Endothelial cell of umbilical vein (primary cell): ENCODE measurements around the gene SHFL. TPM values are rescaled to one million over a fixed set of nuclear protein-coding genes. Genes with fewer than 3 reads are reported as not detected.

ENCODE experiments used
- BruUV-seq: library from RNA; stranded (reverse); fragments of 400-500 nt; replicated peaks from 2 replicates; lab custom pipeline; 2021; lab: Mats Ljungman, UMichigan
- CTCF ChIA-PET: fragments of 300-600, 350-600 bp; sonication (Branson Sonifier 250); formaldehyde crosslinking; loops from one replicate; lab custom pipeline; 2021; ENCODE audit warnings: antibody characterized with exemption, inconsistent platforms; lab: Charles Lee
- POLR2A ChIA-PET: fragments of 300-600, 350-600 bp; sonication (Branson Sonifier 250); formaldehyde crosslinking; loops from one replicate; lab custom pipeline; 2021; ENCODE audit warnings: antibody characterized with exemption, inconsistent platforms; lab: Charles Lee
- DNase-seq: peaks from one replicate; pipeline ENCODE4 v3.0.0-alpha.2; 2011; ENCODE audit warnings: low read depth, low spot score
- FAIRE-seq: peaks from 2 replicates; lab custom pipeline; 2011; peaks lifted over from hg19 to GRCh38; lab: Jason Lieb, UNC
- H2AFZ ChIP-seq: 2 replicates; pipeline ENCODE4 v1.6.0; 2012; ENCODE audit warnings: low read depth, low read length, control low read depth, inconsistent platforms
- H3K27ac ChIP-seq: 2 replicates; pipeline ENCODE4 v1.5.1; 2011; ENCODE audit warnings: low read depth, mild to moderate bottlenecking, control low read depth, low read length, moderate library complexity; ENCODE audit not compliant: insufficient read depth
- H3K27me3 ChIP-seq, 2 experiments: 2 replicates each; pipeline versions ENCODE4 v1.6.0 to v1.6.1; 2011; ENCODE audit warnings: low read length in 2 of 2, mixed read lengths in 1 of 2; ENCODE audit not compliant: control insufficient read depth in 2 of 2, insufficient read depth in 2 of 2
- H3K36me3 ChIP-seq, 2 experiments: 2 replicates in 1 of 2; 3 replicates in 1 of 2; pipeline ENCODE4 v1.5.1; 2011; ENCODE audit warnings: low read length in 2 of 2, mild to moderate bottlenecking in 1 of 2, moderate library complexity in 1 of 2; ENCODE audit not compliant: control insufficient read depth in 2 of 2, insufficient read depth in 2 of 2; ENCODE audit errors: extremely low read depth in 1 of 2
- H3K4me1 ChIP-seq: 3 replicates; pipeline ENCODE4 v1.5.1; 2011; ENCODE audit warnings: mild to moderate bottlenecking, low read length; ENCODE audit not compliant: control insufficient read depth, insufficient read depth; ENCODE audit errors: extremely low read depth
- H3K4me2 ChIP-seq: 2 replicates; pipeline ENCODE4 v1.6.1; 2011; ENCODE audit warnings: low read length, control low read depth, mixed read lengths; ENCODE audit not compliant: insufficient read depth
- H3K4me3 ChIP-seq, 3 experiments: fragments of 200-600 bp in 1 of 3; sonication (generic), shearing (Covaris generic) in 1 of 3; replicated peaks in 1 of 3; 2 replicates each; pipeline ENCODE4 v1.5.1; 2011 to 2016; ENCODE audit warnings: control low read depth in 3 of 3, low read length in 3 of 3, mild to moderate bottlenecking in 2 of 3, inconsistent platforms in 1 of 3, low read depth in 1 of 3, moderate library complexity in 1 of 3; ENCODE audit not compliant: insufficient read depth in 1 of 3
- H3K79me2 ChIP-seq: 2 replicates; pipeline ENCODE4 v1.6.0; 2012; ENCODE audit warnings: low read length, inconsistent platforms; ENCODE audit not compliant: control insufficient read depth, insufficient read depth
- H3K9ac ChIP-seq: replicated peaks from 2 replicates; pipeline ENCODE3; 2011; ENCODE audit warnings: low read length, control low read depth; ENCODE audit not compliant: insufficient read depth; ENCODE audit errors: extremely low read depth
- H3K9me1 ChIP-seq: replicated peaks from 3 replicates; pipeline ENCODE4 v1.6.0; 2011; ENCODE audit warnings: mild to moderate bottlenecking, low read length; ENCODE audit not compliant: control insufficient read depth, insufficient read depth; ENCODE audit errors: extremely low read depth
- H3K9me3 ChIP-seq: replicated peaks from 2 replicates; pipeline ENCODE4 v1.5.1; 2012; ENCODE audit warnings: low read length, inconsistent platforms; ENCODE audit not compliant: control insufficient read depth, insufficient read depth
- H4K20me1 ChIP-seq: replicated peaks from 2 replicates; pipeline ENCODE3; 2011; ENCODE audit warnings: mild to moderate bottlenecking, low read length; ENCODE audit not compliant: control insufficient read depth, insufficient read depth; ENCODE audit errors: extremely low read depth
- EZH2 ChIP-seq: IDR thresholded peaks from 2 replicates; pipeline ENCODE4 v1.6.1; 2012; ENCODE audit warnings: borderline replicate concordance, low read depth, mild to moderate bottlenecking, moderate library complexity, low read length, inconsistent platforms; ENCODE audit not compliant: severe bottlenecking
- FOS ChIP-seq: IDR thresholded peaks from 2 replicates; pipeline ENCODE4 v1.6.1; 2011; ENCODE audit warnings: mild to moderate bottlenecking, low read length, moderate library complexity, borderline replicate concordance; ENCODE audit not compliant: insufficient read depth
- GATA2 ChIP-seq: IDR thresholded peaks from 2 replicates; pipeline ENCODE4 v1.7.0; 2011; ENCODE audit warnings: low read depth, mild to moderate bottlenecking, moderate library complexity, mixed read lengths, low read length; ENCODE audit not compliant: insufficient read length, insufficient read depth
- JUN ChIP-seq: IDR thresholded peaks from 2 replicates; pipeline ENCODE4 v1.6.1; 2011; ENCODE audit warnings: borderline replicate concordance, low read depth; ENCODE audit not compliant: insufficient read length, insufficient read depth
- MYC ChIP-seq: IDR thresholded peaks from one replicate; pipeline ENCODE4 v1.6.1; 2011; ENCODE audit warnings: mild to moderate bottlenecking, low read depth, low read length
- POLR2A ChIP-seq: IDR thresholded peaks from 2 replicates; pipeline ENCODE4 v1.6.1; 2012; ENCODE audit warnings: low read depth, mild to moderate bottlenecking, control low read depth, low read length
- POLR2AphosphoS5 ChIP-seq: IDR thresholded peaks from 2 replicates; pipeline ENCODE4 v1.6.1; 2012; ENCODE audit warnings: low read depth, mild to moderate bottlenecking, control low read depth, low read length, moderate library complexity; ENCODE audit not compliant: insufficient read depth
- dilution Hi-C: fragments of 300-500 bp; cut with MboI; formaldehyde crosslinking; loops from one replicate; pipeline ENCODE4 v1.15.0; 2019; ENCODE audit warnings: low sequenced_read_pairs; ENCODE audit not compliant: extremely low pct_ligation_motif_present
- intact Hi-C: fragments of 100-400 bp; cut with micrococcal nuclease; formaldehyde crosslinking; loops from one replicate; pipeline ENCODE4 v1.10.0; 2022
- polyA plus RNA-seq, 4 experiments: library from polyadenylated mRNA; depleted of rRNA in 3 of 4; stranded (reverse) in 3 of 4; unstranded in 1 of 4; fragments of >200 nt; gene quantifications; 2 replicates each; pipeline versions ENCODE4 v1.2.1 to v1.2.3, GENCODE V29; 2011 to 2012; ENCODE audit warnings: missing spikeins in 1 of 4
- total RNA-seq: library from RNA; stranded (reverse); gene quantifications from 2 replicates; pipeline ENCODE4 v1.2.3, GENCODE V29; 2021
- TF ChIP-seq, protein P1 (sequence below): IDR thresholded peaks from 2 replicates; pipeline ENCODE4 v1.6.1; 2011; ENCODE audit not compliant: insufficient read depth, insufficient read length
- TF ChIP-seq, protein P2 (sequence below), 2 donors: IDR thresholded peaks; 1 replicate in 1 of 2; 2 replicates in 1 of 2; pipeline ENCODE4 v1.5.1; 2011; ENCODE audit warnings: low read length in 2 of 2, mild to moderate bottlenecking in 2 of 2, moderate library complexity in 2 of 2, control low read depth in 1 of 2, inconsistent platforms in 1 of 2, low read depth in 1 of 2; ENCODE audit not compliant: insufficient read depth in 1 of 2; ENCODE audit errors: extremely low read depth in 1 of 2

Gene SHFL
- total and polyA plus RNA-seq, 2 donors (not counting 3 experiments of a cell fraction or from before 2014, with no cell fraction given) = 34.4 to 36.9 TPM

DNA sequence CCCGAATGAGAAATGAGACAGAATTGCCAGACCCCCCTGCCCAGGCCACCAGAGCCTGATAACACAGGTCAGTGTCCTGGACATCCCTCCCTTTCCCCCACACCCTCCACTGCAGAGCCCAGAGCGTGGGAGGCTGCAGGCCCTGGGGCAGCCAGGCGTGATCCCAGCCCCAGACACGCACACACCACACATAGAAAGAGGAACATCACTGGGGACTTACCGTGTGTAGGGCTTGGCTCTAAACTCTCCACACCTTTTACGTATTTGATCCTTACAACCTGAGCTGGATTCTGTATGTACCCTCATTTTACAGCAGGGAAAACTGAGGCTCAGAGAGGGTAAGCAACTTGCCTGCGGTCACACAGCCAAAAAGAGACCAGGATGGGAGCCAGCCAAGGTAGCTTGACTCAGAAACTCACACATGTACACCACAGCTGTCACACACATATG lies 16.7 kb downstream of the SHFL start:
- H3K9me1 ChIP-seq = no peaks in the 10 kb centered on the region
- ChIA-PET POLR2A (no interaction called here), CTCF (interaction anchor here (1.2 kb wide), 1 partner anchor 10 kb away, joined by 3 read pairs; no protein-coding TSS in a partner anchor)
- peaks cover 0 to 5% of the 10 kb centered on the region in 2 experiments for H3K36me3 ChIP-seq
- no peaks in the 10 kb centered on the region for H3K9me3 ChIP-seq
- peaks cover 0 to 3% of the 10 kb centered on the region in 2 experiments for H3K27me3 ChIP-seq
- DNase-seq (no peak), FAIRE-seq (no peak)
- no peak overlapping the region for H3K4me2 ChIP-seq
- peaks cover 16% of the 10 kb centered on the region for H3K79me2 ChIP-seq
- no peak overlapping the region for H3K27ac ChIP-seq
- H3K4me1 ChIP-seq = peaks cover 9% of the 10 kb centered on the region
- dilution Hi-C loops (no loop called here), intact Hi-C loops (loop anchor here (10.0 kb wide), 1 partner anchor 92 kb away; the partner anchor contains the start of gene DNMT1)
- no peak overlapping the region for H3K4me3 ChIP-seq
- TF ChIP-seq POLR2A (no peak), MYC (no peak), FOS (no peak), JUN (no peak), POLR2AphosphoS5 (no peak), GATA2 (no peak), EZH2 (no peak)
- TF ChIP-seq, protein P1, sequence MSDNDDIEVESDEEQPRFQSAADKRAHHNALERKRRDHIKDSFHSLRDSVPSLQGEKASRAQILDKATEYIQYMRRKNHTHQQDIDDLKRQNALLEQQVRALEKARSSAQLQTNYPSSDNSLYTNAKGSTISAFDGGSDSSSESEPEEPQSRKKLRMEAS = no peak
- TF ChIP-seq, protein P2, sequence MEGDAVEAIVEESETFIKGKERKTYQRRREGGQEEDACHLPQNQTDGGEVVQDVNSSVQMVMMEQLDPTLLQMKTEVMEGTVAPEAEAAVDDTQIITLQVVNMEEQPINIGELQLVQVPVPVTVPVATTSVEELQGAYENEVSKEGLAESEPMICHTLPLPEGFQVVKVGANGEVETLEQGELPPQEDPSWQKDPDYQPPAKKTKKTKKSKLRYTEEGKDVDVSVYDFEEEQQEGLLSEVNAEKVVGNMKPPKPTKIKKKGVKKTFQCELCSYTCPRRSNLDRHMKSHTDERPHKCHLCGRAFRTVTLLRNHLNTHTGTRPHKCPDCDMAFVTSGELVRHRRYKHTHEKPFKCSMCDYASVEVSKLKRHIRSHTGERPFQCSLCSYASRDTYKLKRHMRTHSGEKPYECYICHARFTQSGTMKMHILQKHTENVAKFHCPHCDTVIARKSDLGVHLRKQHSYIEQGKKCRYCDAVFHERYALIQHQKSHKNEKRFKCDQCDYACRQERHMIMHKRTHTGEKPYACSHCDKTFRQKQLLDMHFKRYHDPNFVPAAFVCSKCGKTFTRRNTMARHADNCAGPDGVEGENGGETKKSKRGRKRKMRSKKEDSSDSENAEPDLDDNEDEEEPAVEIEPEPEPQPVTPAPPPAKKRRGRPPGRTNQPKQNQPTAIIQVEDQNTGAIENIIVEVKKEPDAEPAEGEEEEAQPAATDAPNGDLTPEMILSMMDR (IDR thresholded peaks at IDR 0.05; ENCODE audit: extremely low read depth in 1 of 2, insufficient read depth in 1 of 2, low read depth in 1 of 2, low read length in 2 of 2) = no peak
- BruUV-seq = no TSS peak
- no peaks in the 10 kb centered on the region for H4K20me1 ChIP-seq
- no peak overlapping the region for H2AFZ ChIP-seq
- no peak overlapping the region for H3K9ac ChIP-seq
